Esophagus muscularis mucosa (tissue), 4 donors: ENCODE data around the gene GUCA2A. TPM values are rescaled to one million over a fixed set of nuclear protein-coding genes. Genes with fewer than 3 reads are reported as not detected.

ENCODE experiments used
- DNase-seq: peaks from one replicate; pipeline ENCODE4 v3.0.0-alpha.2; 2017; ENCODE audit errors: extremely low spot score
- H3K27ac ChIP-seq, 4 donors: fragments of 200-600 bp; sonication (generic); replicated peaks in 1 of 4; 1 replicate in 3 of 4; 2 replicates in 1 of 4; pipeline ENCODE4 v1.5.1; 2016 to 2019; ENCODE audit warnings: mild to moderate bottlenecking in 1 of 4
- H3K27me3 ChIP-seq, 4 donors: fragments of 200-600 bp; sonication (generic); one replicate each; pipeline versions ENCODE4 v1.5.1 to v1.6.0; 2016 to 2019
- H3K36me3 ChIP-seq, 4 donors: fragments of 200-600 bp; sonication (generic); one replicate each; pipeline ENCODE4 v1.5.1; 2016 to 2019
- H3K4me1 ChIP-seq, 4 donors: fragments of 200-600 bp; sonication (generic); one replicate each; pipeline ENCODE4 v1.5.1; 2016 to 2019
- H3K4me3 ChIP-seq, 4 donors: fragments of 200-600 bp; sonication (generic); 1 replicate in 2 of 4; 2 replicates in 2 of 4; pipeline ENCODE4 v1.5.1; 2016 to 2019; ENCODE audit warnings: mild to moderate bottlenecking in 4 of 4, moderate library complexity in 1 of 4
- H3K9me3 ChIP-seq, 4 donors: fragments of 200-600 bp; sonication (generic); 1 replicate in 3 of 4; 2 replicates in 1 of 4; pipeline ENCODE4 v1.5.1; 2016 to 2019
- CTCF ChIP-seq, 3 experiments: fragments of 200-600 bp in 2 of 3; fragments of 450-650 bp in 1 of 3; sonication (generic) in 2 of 3; IDR thresholded peaks; one replicate each; pipeline ENCODE4 v1.5.1; 2017 to 2019; ENCODE audit warnings: antibody characterized with exemption in 3 of 3, mild to moderate bottlenecking in 2 of 3, moderate library complexity in 1 of 3
- EP300 ChIP-seq: sonication (generic); formaldehyde crosslinking; IDR thresholded peaks from one replicate; pipeline ENCODE4 v1.6.1; 2017; ENCODE audit warnings: antibody characterized with exemption
- POLR2A ChIP-seq: fragments of 450-650 bp; IDR thresholded peaks from one replicate; pipeline ENCODE4 v1.6.1; 2017; ENCODE audit warnings: antibody characterized with exemption, moderate library complexity, mild to moderate bottlenecking, low read depth
- POLR2AphosphoS5 ChIP-seq, 2 donors: sonication (generic); formaldehyde crosslinking; IDR thresholded peaks; one replicate each; pipeline ENCODE4 v1.6.1; 2017; ENCODE audit warnings: antibody characterized with exemption in 2 of 2
- WGBS: methylation state at CpG from one replicate; pipeline ENCODE4 v1.1.5; 2018; 5-methylcytosine and 5-hydroxymethylcytosine counted together
- intact Hi-C: fragments of 100-400 bp; cut with DNase I; formaldehyde crosslinking; loops from one replicate; pipeline ENCODE4 v1.15.1; 2023
- total RNA-seq, 4 donors: library from RNA; depleted of rRNA; stranded (reverse); fragments of >200 nt; gene quantifications; one replicate each; pipeline versions ENCODE4 v1.1.0 to v1.2.1, GENCODE V29; 2016

Gene GUCA2A
- total RNA-seq, 4 donors from 2014 or later, result not detected

GRCh38 chr1:42168763-42169162, 4.2 kb upstream of the GUCA2A start:
- intact Hi-C loops, result no loop called here
- TF ChIP-seq POLR2AphosphoS5 (IDR thresholded peaks at IDR 0.05) (no peak), CTCF (IDR thresholded peaks at IDR 0.05) (no peak), POLR2A (no peak), EP300 (no peak)
- Histone ChIP-seq H3K27me3 (peaks cover 0 to 42% (median 0%) of the 10 kb centered on the region in 4 donors), H3K4me3 (no peak overlapping the region), H3K36me3 (no peaks in the 10 kb centered on the region), H3K4me1 (peaks cover 21 to 41% (median 23%) of the 10 kb centered on the region in 4 donors), H3K9me3 (no peaks in the 10 kb centered on the region), H3K27ac (no peak overlapping the region)
- 100% methylated on average over 3 of the region's 3 CpGs for WGBS
- no peak for DNase-seq

GRCh38 chr1:42168391-42168670, 3.8 kb upstream of the GUCA2A start:
- peaks cover 19 to 41% (median 19%) of the 10 kb centered on the region in 4 donors for H3K4me1 ChIP-seq
- no peak overlapping the region for H3K27ac ChIP-seq
- H3K36me3 ChIP-seq, result no peaks in the 10 kb centered on the region
- no peaks in the 10 kb centered on the region for H3K9me3 ChIP-seq
- DNase-seq, result no peak
- TF ChIP-seq POLR2A, result no peak
- no peak for TF ChIP-seq POLR2AphosphoS5 (IDR thresholded peaks at IDR 0.05)
- no peak for TF ChIP-seq CTCF (IDR thresholded peaks at IDR 0.05)
- no peak for TF ChIP-seq EP300
- intact Hi-C loops, result no loop called here
- no peak overlapping the region for H3K4me3 ChIP-seq
- H3K27me3 ChIP-seq, result peaks cover 0 to 46% (median 0%) of the 10 kb centered on the region in 4 donors
- 80% methylated on average over 1 of the region's 1 CpG for WGBS

GRCh38 chr1:42167611-42168390, 3.3 kb upstream of the GUCA2A start:
- 82% methylated on average over 21 of the region's 21 CpGs for WGBS
- DNase-seq, result no peak
- intact Hi-C loops, result no loop called here

GRCh38 chr1:42165511-42166210, 1.1 kb upstream of the GUCA2A start:
- intact Hi-C loops, result no loop called here
- Histone ChIP-seq H3K9me3 (peaks cover 0 to 9% (median 4%) of the 10 kb centered on the region in 4 donors), H3K27me3 (peaks cover 0 to 52% (median 0%) of the 10 kb centered on the region in 4 donors), H3K4me3 (no peak overlapping the region), H3K27ac (no peak overlapping the region), H3K4me1 (peaks cover 9 to 16% (median 11%) of the 10 kb centered on the region in 4 donors), H3K36me3 (no peaks in the 10 kb centered on the region)
- DNase-seq, result no peak
- WGBS, result 52% methylated on average over 10 of the region's 12 CpGs
- no peak for TF ChIP-seq POLR2A
- TF ChIP-seq EP300, result no peak
- TF ChIP-seq CTCF (IDR thresholded peaks at IDR 0.05), result no peak
- no peak for TF ChIP-seq POLR2AphosphoS5 (IDR thresholded peaks at IDR 0.05)

More at GRCh38 chr1:42167611-42168390, 3.3 kb upstream of the GUCA2A start:
- H3K4me1 ChIP-seq, result peaks cover 14 to 36% (median 14%) of the 10 kb centered on the region in 4 donors
- H3K27ac ChIP-seq, result no peak overlapping the region
- no peaks in the 10 kb centered on the region for H3K9me3 ChIP-seq
- TF ChIP-seq POLR2AphosphoS5 (IDR thresholded peaks at IDR 0.05) (no peak), EP300 (no peak), CTCF (IDR thresholded peaks at IDR 0.05) (no peak), POLR2A (no peak)
- peaks cover 0 to 51% (median 0%) of the 10 kb centered on the region in 4 donors for H3K27me3 ChIP-seq
- H3K4me3 ChIP-seq, result no peak overlapping the region
- H3K36me3 ChIP-seq, result no peaks in the 10 kb centered on the region
